ENCODE data around the gene FAM131C.
"Not testable (repeated sequence)": the region's sequence is repeated elsewhere in the genome, so short reads cannot be mapped to it uniquely, and the experiment has no call there.

DNA sequence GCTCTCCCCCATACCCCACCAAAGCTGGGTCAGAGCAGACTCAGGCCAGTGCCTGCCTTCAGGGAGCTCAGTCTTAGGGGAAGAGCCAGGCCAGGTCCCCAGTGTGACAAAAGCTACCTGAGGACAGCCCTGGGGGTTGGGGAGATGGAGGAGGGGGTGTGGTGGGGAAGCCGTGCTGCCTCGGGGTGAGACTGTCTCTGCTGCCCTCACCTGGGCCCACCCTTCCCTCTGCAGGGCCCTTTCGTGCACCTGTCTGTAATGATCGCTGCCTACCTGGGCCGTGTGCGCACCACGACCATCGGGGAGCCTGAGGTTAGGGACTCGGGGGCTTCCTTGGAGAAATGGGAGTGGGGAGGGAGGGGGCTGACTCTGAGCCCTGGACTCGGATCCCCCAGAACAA, 47.1 kb downstream of the FAM131C start:
- TF ChIP-seq, protein P1, sequence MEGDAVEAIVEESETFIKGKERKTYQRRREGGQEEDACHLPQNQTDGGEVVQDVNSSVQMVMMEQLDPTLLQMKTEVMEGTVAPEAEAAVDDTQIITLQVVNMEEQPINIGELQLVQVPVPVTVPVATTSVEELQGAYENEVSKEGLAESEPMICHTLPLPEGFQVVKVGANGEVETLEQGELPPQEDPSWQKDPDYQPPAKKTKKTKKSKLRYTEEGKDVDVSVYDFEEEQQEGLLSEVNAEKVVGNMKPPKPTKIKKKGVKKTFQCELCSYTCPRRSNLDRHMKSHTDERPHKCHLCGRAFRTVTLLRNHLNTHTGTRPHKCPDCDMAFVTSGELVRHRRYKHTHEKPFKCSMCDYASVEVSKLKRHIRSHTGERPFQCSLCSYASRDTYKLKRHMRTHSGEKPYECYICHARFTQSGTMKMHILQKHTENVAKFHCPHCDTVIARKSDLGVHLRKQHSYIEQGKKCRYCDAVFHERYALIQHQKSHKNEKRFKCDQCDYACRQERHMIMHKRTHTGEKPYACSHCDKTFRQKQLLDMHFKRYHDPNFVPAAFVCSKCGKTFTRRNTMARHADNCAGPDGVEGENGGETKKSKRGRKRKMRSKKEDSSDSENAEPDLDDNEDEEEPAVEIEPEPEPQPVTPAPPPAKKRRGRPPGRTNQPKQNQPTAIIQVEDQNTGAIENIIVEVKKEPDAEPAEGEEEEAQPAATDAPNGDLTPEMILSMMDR (conservative IDR thresholded peaks at IDR 0.05) = not testable (repeated sequence)
- not testable (repeated sequence) for TF ChIP-seq EZH2 (IDR thresholded peaks at IDR 0.05; ENCODE audit: low read depth)
